ENCODE results near the gene PSKH1.

DNA sequence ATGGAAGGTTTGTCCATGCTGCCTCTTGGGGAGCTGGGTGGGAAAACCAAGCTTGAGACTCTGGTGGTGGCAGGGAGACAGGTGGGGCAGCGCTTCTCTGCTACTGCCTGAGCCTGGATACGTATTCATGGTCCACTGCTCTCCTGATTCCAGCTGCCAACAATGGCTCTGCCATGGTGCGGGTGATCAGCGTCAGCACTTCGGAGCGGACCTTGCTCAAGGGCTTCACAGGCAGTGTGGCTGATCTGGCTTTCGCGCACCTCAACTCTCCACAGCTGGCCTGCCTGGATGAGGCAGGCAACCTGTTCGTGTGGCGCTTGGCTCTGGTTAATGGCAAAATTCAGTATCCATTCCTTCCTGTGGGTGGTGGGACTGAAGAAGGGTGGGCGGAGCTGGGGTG lies 16.0 kb upstream of the PSKH1 start:
- TF ChIP-seq, protein P1, sequence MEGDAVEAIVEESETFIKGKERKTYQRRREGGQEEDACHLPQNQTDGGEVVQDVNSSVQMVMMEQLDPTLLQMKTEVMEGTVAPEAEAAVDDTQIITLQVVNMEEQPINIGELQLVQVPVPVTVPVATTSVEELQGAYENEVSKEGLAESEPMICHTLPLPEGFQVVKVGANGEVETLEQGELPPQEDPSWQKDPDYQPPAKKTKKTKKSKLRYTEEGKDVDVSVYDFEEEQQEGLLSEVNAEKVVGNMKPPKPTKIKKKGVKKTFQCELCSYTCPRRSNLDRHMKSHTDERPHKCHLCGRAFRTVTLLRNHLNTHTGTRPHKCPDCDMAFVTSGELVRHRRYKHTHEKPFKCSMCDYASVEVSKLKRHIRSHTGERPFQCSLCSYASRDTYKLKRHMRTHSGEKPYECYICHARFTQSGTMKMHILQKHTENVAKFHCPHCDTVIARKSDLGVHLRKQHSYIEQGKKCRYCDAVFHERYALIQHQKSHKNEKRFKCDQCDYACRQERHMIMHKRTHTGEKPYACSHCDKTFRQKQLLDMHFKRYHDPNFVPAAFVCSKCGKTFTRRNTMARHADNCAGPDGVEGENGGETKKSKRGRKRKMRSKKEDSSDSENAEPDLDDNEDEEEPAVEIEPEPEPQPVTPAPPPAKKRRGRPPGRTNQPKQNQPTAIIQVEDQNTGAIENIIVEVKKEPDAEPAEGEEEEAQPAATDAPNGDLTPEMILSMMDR (IDR thresholded peaks at IDR 0.05 in 8 of 11, conservative IDR thresholded peaks at IDR 0.05 in 3 of 11) = no peak
- no peak for TF ChIP-seq POLR2A (IDR thresholded peaks at IDR 0.05)
